ENCODE measurements around the gene TEKTIP1.

DNA sequence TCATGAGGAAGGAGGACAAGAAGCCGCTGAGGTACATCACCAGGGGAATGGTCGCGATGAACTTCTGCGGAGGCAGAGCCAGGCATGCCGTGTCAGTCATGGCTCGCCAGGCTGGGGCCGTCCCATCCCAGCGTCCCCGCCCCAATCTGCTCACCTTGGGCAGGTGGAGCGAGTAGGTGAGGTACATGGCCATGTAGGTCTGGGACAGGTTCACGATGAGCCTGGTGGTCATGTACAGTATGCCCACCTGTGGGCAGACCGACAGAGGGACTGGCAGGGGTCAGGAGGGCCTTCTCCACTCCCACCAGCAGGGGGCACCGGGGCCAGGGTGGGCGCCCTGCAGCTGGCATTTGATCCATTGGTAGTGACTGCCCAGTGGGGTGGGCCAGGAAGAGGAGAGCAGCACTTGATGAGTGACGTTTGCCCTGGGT is 8.3 kb downstream of the TEKTIP1 start:
- TF ChIP-seq CTCF (IDR thresholded peaks at IDR 0.05; ENCODE audit: borderline replicate concordance, extremely low read depth, low read length, poor library complexity, severe bottlenecking) (peak; percentile 67), EZH2 (IDR thresholded peaks at IDR 0.05; ENCODE audit: borderline replicate concordance, low read depth, low read length, severe bottlenecking) (no peak)
